ENCODE results near the gene MAPK4. TPM values are rescaled to one million over a fixed set of nuclear protein-coding genes. Genes with fewer than 3 reads are reported as not detected.

Gene MAPK4
- total RNA-seq (2022; extraction: Qiagen RNA extraction), result 0.13 to 0.28 TPM (median 0.18 TPM) in 5 replicates

DNA sequence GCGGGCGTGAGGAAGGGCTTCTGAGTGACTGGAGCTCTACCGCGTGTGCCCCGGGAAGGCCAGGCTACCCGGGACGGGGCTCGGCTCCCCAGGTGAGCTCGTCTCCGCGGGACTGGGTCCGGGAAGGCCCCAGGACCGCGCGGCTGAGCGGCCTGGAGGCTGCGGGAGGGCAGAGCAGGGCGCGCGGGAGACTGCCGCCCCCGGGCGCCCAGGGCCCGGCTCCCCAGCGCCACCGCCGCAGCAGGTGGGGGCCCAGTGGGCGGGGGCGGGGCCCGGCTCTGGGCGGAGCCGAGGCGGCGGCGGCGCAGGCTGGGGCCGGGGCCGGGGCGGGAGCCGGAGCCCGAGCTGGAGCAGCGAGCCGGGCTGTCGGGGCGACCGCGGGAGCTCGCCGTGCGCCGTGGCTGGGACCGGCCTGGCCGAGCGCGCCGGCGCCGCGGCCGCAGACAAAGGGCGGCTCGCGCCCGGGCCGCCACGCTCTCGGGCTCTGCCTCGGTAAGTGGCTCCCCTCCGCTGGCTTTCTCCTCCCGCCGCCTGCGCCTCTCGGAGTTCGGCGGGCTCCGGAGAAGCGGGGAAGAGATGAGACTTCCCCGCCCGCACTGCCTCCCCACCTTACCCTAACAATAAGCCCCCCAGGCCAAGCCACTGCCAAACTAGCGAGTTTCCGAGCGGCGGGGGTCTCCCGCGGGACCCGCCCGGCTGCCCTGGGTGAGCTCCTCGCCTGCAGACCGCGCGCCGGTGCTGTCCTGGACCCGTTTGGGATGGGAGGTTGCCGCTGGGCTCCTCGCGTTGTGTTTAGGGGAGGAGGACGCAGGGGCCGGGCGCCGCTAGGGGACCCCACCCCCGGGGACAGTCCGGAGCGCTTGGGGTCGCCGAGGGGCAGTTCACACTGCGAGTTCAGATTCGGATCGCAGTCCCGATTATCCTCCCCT lies at the start of gene MAPK4:
MAPK4 (plus strand) TSS at position 336 of the 929 bp plus-strand sequence. CDS start 103,872 bp downstream, outside the sequence.

Other genes starting within 250 kb of the MAPK4 start
- 10.9 to 16.1 TPM (median 12.0 TPM) in 5 replicates for gene SKA1, start 185.0 kb upstream of the MAPK4 start, total RNA-seq (2022; extraction: Qiagen RNA extraction)